Glomerular endothelial cell (primary cell): ENCODE measurements around the gene DNAH17. TPM values are rescaled to one million over a fixed set of nuclear protein-coding genes. Genes with fewer than 3 reads are reported as not detected.

Experiments
- DNase-seq: peaks from one replicate; pipeline ENCODE4 v3.0.0-alpha.2; 2011; ENCODE audit warnings: low read depth, low spot score; ENCODE audit errors: extremely low read depth
- total RNA-seq: library from RNA; depleted of rRNA; stranded (reverse); fragments of >200 nt; gene quantifications from 2 replicates; pipeline ENCODE4 v1.2.3, GENCODE V29; 2015

Gene DNAH17
- total RNA-seq, 1 donor from 2014 or later = not detected

GRCh38 chr17:78380370-78380769, 196.8 kb downstream of the DNAH17 start:
- no peak for DNase-seq

- DNase-seq = no peak
Observed at GRCh38 chr17:78379131-78379491, 198.1 kb downstream of the DNAH17 start.

GRCh38 chr17:78378225-78379130, 198.7 kb downstream of the DNAH17 start, which contains the start of gene PGS1:
Gene PGS1 (plus strand): TSS chr17:78378649. CDS start chr17:78378666, 17 bp downstream.
- no peak for DNase-seq

- no peak for DNase-seq
Observed at GRCh38 chr17:78377858-78378224, 199.4 kb downstream of the DNAH17 start.

DNA sequence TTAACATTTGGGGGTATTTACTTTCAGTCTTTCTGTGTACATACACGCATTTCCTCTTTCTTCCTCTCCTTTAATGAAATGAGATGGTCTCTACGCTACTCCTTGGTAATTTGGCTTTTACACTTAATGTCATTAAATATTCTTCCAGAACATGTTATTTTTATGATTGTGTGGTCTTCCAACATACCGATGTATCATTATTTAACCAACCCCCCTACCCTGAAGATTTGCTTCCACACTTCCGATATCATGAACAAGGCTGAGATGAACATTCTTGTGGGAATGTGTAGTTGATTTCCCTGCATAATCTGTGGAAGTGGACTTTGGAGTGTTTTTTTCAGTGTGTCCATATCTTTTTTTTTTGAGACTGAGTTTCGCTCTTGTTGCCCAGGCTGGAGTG, 201.0 kb downstream of the DNAH17 start:
- DNase-seq = no peak

DNA sequence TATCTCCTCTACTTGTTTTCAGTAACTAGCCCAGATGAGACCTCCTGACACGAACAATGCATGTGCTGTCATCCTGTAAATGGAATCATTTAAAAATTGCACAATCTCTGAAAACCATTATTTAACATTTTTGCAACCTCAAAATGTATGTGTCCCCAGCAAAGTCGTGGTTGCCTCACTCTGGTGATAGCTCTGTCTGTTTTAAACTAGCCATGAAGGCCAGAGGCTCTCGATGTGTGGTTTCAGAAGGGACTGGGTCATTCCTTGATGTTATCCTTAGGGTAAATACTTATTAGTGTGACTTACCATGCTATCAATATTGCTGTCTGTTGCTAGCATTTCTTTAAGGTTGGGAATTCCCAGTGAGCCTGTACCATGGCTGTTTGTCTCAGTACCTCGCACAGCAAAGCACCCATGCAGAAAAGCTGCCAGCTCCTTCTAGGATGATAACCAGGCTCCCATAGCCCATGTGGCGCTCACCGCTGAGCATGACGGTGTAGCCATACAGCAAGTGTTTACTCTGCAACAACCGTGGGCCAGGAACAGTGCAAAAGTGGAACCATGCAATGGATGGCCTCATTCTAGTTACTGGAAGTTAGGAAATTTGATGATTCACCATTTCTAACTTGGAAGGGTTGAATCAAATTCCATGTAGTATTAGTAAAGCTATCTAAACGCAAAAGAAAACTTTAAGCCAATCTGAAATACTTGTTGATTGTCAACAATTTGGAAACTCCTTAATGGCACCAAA, 201.6 kb downstream of the DNAH17 start:
- DNase-seq = no peak

- DNase-seq = peak; percentile 92
Observed at GRCh38 chr17:78374631-78375274, 202.4 kb downstream of the DNAH17 start.

GRCh38 chr17:78374189-78374588, 203.0 kb downstream of the DNAH17 start:
- DNase-seq = no peak

Other genes starting within 250 kb of the DNAH17 start
- 79.9 and 114 TPM in 2 replicates for gene SOCS3, start 217.3 kb downstream of the DNAH17 start, total RNA-seq
- gene PGS1, start 198.7 kb downstream of the DNAH17 start, total RNA-seq = 67.1 and 84.0 TPM in 2 replicates
- 45.6 and 61.6 TPM in 2 replicates for gene CYTH1, start 204.9 kb upstream of the DNAH17 start, total RNA-seq